ENCODE measurements around the gene RAB5IF. TPM values are rescaled to one million over a fixed set of nuclear protein-coding genes. Genes with fewer than 3 reads are reported as not detected.

RAB5IF gene, protein sequence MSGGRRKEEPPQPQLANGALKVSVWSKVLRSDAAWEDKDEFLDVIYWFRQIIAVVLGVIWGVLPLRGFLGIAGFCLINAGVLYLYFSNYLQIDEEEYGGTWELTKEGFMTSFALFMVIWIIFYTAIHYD
- 199 to 303 TPM (median 280 TPM) in 5 replicates for total RNA-seq (2022; extraction: Qiagen RNA extraction)

DNA sequence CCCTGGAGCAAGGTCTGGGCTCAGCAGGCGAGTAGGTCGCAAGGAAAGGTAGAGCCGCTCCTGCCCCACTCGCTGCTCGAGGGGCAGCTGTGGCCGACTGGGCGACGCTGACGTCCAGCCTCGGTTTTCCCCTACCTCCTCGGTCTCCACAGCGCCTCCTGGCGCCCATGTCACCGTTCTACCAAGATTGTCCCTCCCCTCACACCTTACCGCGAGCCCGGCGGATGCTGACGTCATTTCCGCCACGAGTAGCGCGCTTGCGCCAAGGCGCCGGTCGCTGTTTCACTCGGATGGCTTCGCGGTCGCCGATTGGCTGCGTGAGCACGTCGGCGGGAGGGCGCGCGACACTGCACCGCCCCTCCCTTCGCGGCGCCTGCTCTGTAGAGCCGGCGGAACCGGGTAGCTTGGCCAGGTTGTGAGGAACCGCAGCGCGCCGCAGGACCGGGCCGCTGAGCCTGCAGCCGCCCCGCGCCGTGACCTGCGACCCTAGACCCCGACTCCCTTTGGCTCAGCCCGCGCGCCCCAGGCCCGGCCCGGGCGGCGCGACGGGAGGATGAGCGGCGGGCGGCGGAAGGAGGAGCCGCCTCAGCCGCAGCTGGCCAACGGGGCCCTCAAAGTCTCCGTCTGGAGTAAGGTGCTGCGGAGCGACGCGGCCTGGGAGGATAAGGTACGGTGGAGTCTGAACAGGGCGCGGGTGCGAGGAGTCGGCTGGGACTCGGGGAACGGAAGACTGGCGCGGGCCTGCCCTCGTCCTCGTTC lies at the start of gene RAB5IF:
RAB5IF (plus strand) TSS at position 381 of the 759 bp plus-strand sequence; CDS start at position 554, 173 bp downstream.

DNA sequence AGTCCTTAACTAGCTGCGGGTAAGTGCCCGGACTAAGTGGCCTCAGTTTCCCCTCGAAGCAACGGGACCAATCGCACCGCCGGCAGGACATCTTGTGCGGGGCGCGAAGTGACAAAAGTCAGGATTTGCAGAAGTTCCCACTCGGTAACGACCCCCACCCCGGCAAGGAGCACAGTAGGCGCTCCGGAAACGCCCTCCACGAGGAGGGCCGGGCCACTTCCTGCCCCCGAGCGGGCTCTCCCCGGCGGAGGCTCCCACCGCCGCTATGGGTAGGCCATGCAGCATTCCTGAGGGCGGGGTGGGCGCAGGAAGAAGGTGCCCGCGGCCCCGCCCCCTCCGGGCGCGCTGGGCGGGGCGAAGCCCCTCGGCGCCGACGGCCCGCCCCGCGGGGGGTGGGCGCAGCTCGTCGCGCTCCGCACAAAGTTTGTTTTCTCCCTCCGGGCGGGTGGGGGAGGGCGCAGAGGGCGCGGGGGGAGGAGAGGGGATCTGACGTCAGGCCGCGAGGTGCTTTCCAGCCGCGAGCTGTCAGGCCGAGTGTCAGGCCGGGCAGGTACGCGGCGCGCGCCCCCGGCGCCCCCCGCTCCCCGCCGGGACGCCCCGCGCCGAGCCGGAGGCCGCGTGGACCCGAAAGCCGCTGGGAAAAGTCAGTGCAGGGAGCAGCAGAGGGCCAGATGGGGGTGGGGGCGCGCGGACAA lies 32.3 kb upstream of the RAB5IF start, which contains the start of gene TGIF2:
TGIF2 (plus strand) TSS at position 495 of the 695 bp plus-strand sequence. CDS start 5,178 bp downstream, outside the sequence.

DNA sequence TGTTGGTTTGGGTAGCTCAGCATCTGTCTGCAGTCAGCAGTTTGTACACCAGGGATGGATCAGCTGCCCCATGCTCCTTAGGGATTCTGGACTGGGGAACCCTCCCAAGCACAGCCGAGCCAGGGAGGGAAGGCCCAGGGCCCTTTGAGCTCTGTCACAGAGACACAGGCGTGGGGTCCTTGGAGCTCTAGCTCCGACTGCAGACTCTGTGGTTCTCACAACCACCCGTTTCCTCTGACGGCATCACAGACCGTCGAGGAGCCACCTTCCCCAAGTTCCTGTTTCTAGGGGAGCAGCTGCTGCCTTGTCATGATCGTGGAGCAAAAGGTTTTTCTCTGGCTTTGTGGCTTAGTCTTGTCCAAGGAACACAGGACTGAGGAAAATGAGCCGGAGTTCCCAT lies 40.4 kb downstream of the RAB5IF start, which contains the start of gene SLA2:
SLA2 (minus strand) TSS at position 199 of the 400 bp plus-strand sequence. CDS start 4,861 bp downstream, outside the sequence.

Other genes with a start within 250 kb of the RAB5IF start
- 17.0 to 27.2 TPM (median 20.2 TPM) in 5 replicates for gene MYL9, start 64.3 kb upstream of the RAB5IF start, total RNA-seq (2022; extraction: Qiagen RNA extraction)
- 4.1 to 5.4 TPM (median 4.9 TPM) in 5 replicates for gene TGIF2, start 32.2 kb upstream of the RAB5IF start, total RNA-seq (2022; extraction: Qiagen RNA extraction)
- not detected in 5 replicates for gene SLA2, start 40.4 kb downstream of the RAB5IF start, total RNA-seq (2022; extraction: Qiagen RNA extraction)
- gene NDRG3, start 140.3 kb downstream of the RAB5IF start, total RNA-seq (2022; extraction: Qiagen RNA extraction), result 19.9 to 22.3 TPM (median 21.5 TPM) in 5 replicates
- gene DSN1, start 168.0 kb downstream of the RAB5IF start, total RNA-seq (2022; extraction: Qiagen RNA extraction), result 23.1 to 31.0 TPM (median 24.7 TPM) in 5 replicates

Data from A549 treated with CORT108297 at 1 μM for 4 hours (cell line).